B cell (primary cell): ENCODE results near the gene FAM177A1. TPM values are rescaled to one million over a fixed set of nuclear protein-coding genes. Genes with fewer than 3 reads are reported as not detected.

Source experiments
- ATAC-seq: fragments of 200-7000 bp; cut with Tn5 transposase; one replicate; pipeline ENCODE4 v1.10.0; 2021; ENCODE audit warnings: low read depth, mild to moderate bottlenecking, moderate number of reproducible peaks, moderate library complexity
- CTCF ChIA-PET: fragments of 350-600 bp; sonication (Branson Sonifier 250); formaldehyde crosslinking; loops from one replicate; lab custom pipeline; 2021; ENCODE audit warnings: antibody characterized with exemption, inconsistent platforms; lab: Charles Lee
- POLR2A ChIA-PET: fragments of 350-600 bp; sonication (Branson Sonifier 250); formaldehyde crosslinking; loops from one replicate; lab custom pipeline; 2021; ENCODE audit warnings: antibody characterized with exemption; lab: Charles Lee
- DNase-seq: peaks from one replicate; pipeline ENCODE4 v3.0.0; 2013
- H2AFZ ChIP-seq: 2 replicates; pipeline ENCODE4 v1.6.1; 2012; ENCODE audit warnings: mild to moderate bottlenecking, low read depth, low read length; ENCODE audit not compliant: insufficient read depth, poor library complexity, severe bottlenecking
- H3K27ac ChIP-seq, 2 donors: 1 replicate in 1 of 2; 2 replicates in 1 of 2; pipeline ENCODE4 v1.5.1; 2012 to 2013; ENCODE audit warnings: low read length in 2 of 2, mild to moderate bottlenecking in 2 of 2, moderate library complexity in 1 of 2
- H3K27me3 ChIP-seq, 4 experiments: fragments of 200-600 bp in 1 of 4; sonication (generic) in 1 of 4; replicated peaks in 1 of 4; 1 replicate in 2 of 4; 2 replicates in 2 of 4; pipeline versions ENCODE4 v1.6.1 to v1.7.0; 2013 to 2016; ENCODE audit warnings: low read length in 3 of 4, mild to moderate bottlenecking in 2 of 4, mixed read lengths in 1 of 4, moderate library complexity in 1 of 4; ENCODE audit not compliant: insufficient read depth in 4 of 4, control insufficient read depth in 3 of 4; ENCODE audit errors: control extremely low read depth in 1 of 4
- H3K36me3 ChIP-seq, 2 experiments: replicated peaks in 1 of 2; 1 replicate in 1 of 2; 2 replicates in 1 of 2; pipeline versions ENCODE4 v1.6.1 to v1.7.1; 2013; ENCODE audit warnings: low read length in 1 of 2; ENCODE audit not compliant: insufficient read depth in 2 of 2, control insufficient read depth in 1 of 2; ENCODE audit errors: control extremely low read depth in 1 of 2, extremely low read depth in 1 of 2
- H3K4me1 ChIP-seq, 2 donors: fragments of 200-600 bp in 1 of 2; sonication (generic) in 1 of 2; 1 replicate in 1 of 2; 2 replicates in 1 of 2; pipeline versions ENCODE4 v1.5.1 to v1.6.1; 2013 to 2017; ENCODE audit warnings: low read length in 2 of 2; ENCODE audit not compliant: control insufficient read depth in 2 of 2, insufficient read depth in 2 of 2
- H3K4me2 ChIP-seq: replicated peaks from 2 replicates; pipeline ENCODE3; 2012; ENCODE audit warnings: mild to moderate bottlenecking, low read depth, low read length; ENCODE audit not compliant: poor library complexity, severe bottlenecking
- H3K4me3 ChIP-seq, 5 experiments: fragments of 200-600 bp in 1 of 5; sonication (generic) in 1 of 5; 1 replicate in 3 of 5; 2 replicates in 2 of 5; pipeline versions ENCODE4 v1.5.1 to v1.7.0; 2011 to 2016; ENCODE audit warnings: low read length in 4 of 5, mild to moderate bottlenecking in 4 of 5, low read depth in 2 of 5, control low read depth in 1 of 5, moderate library complexity in 1 of 5; ENCODE audit not compliant: insufficient read depth in 1 of 5; ENCODE audit errors: control extremely low read depth in 1 of 5, extremely low read depth in 1 of 5
- H3K79me2 ChIP-seq: fragments of 200-600 bp; sonication (generic); one replicate; pipeline ENCODE4 v1.6.0; 2016; ENCODE audit warnings: low read length; ENCODE audit not compliant: control insufficient read depth, insufficient read depth
- H3K9ac ChIP-seq: fragments of 200-600 bp; sonication (generic); 2 replicates; pipeline ENCODE4 v1.6.1; 2017; ENCODE audit warnings: mild to moderate bottlenecking, low read length, moderate library complexity
- H3K9me3 ChIP-seq, 3 donors: one replicate each; pipeline versions ENCODE4 v1.6.1 to v1.7.1; 2013; ENCODE audit warnings: low read length in 2 of 3; ENCODE audit not compliant: control insufficient read depth in 2 of 3, insufficient read depth in 1 of 3; ENCODE audit errors: control extremely low read depth in 1 of 3
- H4K20me1 ChIP-seq: 2 replicates; pipeline ENCODE4 v1.6.0; 2012; ENCODE audit warnings: mild to moderate bottlenecking, low read length; ENCODE audit not compliant: insufficient read depth, control insufficient read depth, poor library complexity, severe bottlenecking
- H3K27ac Mint-ChIP-seq: one replicate; pipeline ENCODE4 v1.8.0; 2021; ENCODE audit warnings: mixed read lengths
- H3K27me3 Mint-ChIP-seq: one replicate; pipeline ENCODE4 v1.8.0; 2021; ENCODE audit warnings: mixed read lengths
- H3K4me1 Mint-ChIP-seq: one replicate; pipeline ENCODE4 v1.8.0; 2021; ENCODE audit warnings: mixed read lengths
- H3K4me3 Mint-ChIP-seq: one replicate; pipeline ENCODE4 v1.8.0; 2021; ENCODE audit warnings: mixed read lengths
- H3K9me3 Mint-ChIP-seq: one replicate; pipeline ENCODE4 v1.8.0; 2022; ENCODE audit warnings: mixed read lengths; ENCODE audit not compliant: insufficient read depth
- EZH2 ChIP-seq: IDR thresholded peaks from 2 replicates; pipeline ENCODE4 v1.6.1; 2012; ENCODE audit warnings: borderline replicate concordance, low read depth, mild to moderate bottlenecking, moderate library complexity, low read length; ENCODE audit not compliant: insufficient read depth, poor library complexity, severe bottlenecking
- WGBS: methylation state at CpG from one replicate; pipeline ENCODE4 v1.1.5; 2013; ENCODE audit warnings: missing lambda C conversion rate; ENCODE audit not compliant: insufficient coverage; 5-methylcytosine and 5-hydroxymethylcytosine counted together
- intact Hi-C: fragments of 100-400 bp; cut with micrococcal nuclease; formaldehyde crosslinking; loops from one replicate; pipeline ENCODE4 v1.10.0; 2022
- polyA plus RNA-seq: library from polyadenylated mRNA; depleted of rRNA; stranded (reverse); fragments of >200 nt; gene quantifications from 2 replicates; pipeline ENCODE4 v1.2.3, GENCODE V29; 2012
- total RNA-seq, 2 donors: library from RNA; stranded (reverse); fragments of 120-200 nt in 1 of 2; gene quantifications; 1 replicate in 1 of 2; 2 replicates in 1 of 2; pipeline versions ENCODE4 v1.2.3 to v1.2.4, GENCODE V29; 2013 to 2022
- TF ChIP-seq, protein P1 (sequence below): fragments of 200-600 bp; IDR thresholded peaks from one replicate; pipeline ENCODE4 v1.8.0; 2022; ENCODE audit warnings: antibody characterized with exemption, mild to moderate bottlenecking

Gene FAM177A1
- total and polyA plus RNA-seq, 2 donors (not counting 1 experiment from before 2014, with no cell fraction given), result 14.3 to 32.1 TPM

- Mint-ChIP-seq H3K9me3 (no peaks in the 10 kb centered on the region), H3K4me3 (no peak overlapping the region), H3K4me1 (no peaks in the 10 kb centered on the region), H3K27me3 (no peaks in the 10 kb centered on the region), H3K27ac (no peak overlapping the region)
- CTCF ChIA-PET, result no interaction called here
- no peak overlapping the region for H3K4me3 ChIP-seq
- H2AFZ ChIP-seq, result no peak overlapping the region
- H3K27ac ChIP-seq, result no peak overlapping the region
- H4K20me1 ChIP-seq, result no peaks in the 10 kb centered on the region
- H3K4me1 ChIP-seq, result no peaks in the 10 kb centered on the region
- TF ChIP-seq, protein P1, sequence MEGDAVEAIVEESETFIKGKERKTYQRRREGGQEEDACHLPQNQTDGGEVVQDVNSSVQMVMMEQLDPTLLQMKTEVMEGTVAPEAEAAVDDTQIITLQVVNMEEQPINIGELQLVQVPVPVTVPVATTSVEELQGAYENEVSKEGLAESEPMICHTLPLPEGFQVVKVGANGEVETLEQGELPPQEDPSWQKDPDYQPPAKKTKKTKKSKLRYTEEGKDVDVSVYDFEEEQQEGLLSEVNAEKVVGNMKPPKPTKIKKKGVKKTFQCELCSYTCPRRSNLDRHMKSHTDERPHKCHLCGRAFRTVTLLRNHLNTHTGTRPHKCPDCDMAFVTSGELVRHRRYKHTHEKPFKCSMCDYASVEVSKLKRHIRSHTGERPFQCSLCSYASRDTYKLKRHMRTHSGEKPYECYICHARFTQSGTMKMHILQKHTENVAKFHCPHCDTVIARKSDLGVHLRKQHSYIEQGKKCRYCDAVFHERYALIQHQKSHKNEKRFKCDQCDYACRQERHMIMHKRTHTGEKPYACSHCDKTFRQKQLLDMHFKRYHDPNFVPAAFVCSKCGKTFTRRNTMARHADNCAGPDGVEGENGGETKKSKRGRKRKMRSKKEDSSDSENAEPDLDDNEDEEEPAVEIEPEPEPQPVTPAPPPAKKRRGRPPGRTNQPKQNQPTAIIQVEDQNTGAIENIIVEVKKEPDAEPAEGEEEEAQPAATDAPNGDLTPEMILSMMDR, result no peak
- TF ChIP-seq EZH2, result no peak
- H3K9ac ChIP-seq, result no peak overlapping the region
- H3K27me3 ChIP-seq, result no peaks in the 10 kb centered on the region
- no peaks in the 10 kb centered on the region for H3K79me2 ChIP-seq
- peaks cover 13 to 55% of the 10 kb centered on the region in 2 experiments for H3K36me3 ChIP-seq
- POLR2A ChIA-PET, result interaction anchor here (0.7 kb wide), 1 partner anchor 60 kb away, joined by 3 read pairs; no protein-coding TSS in a partner anchor
- DNase-seq (no peak), ATAC-seq (no peak)
- no peak overlapping the region for H3K4me2 ChIP-seq
- WGBS, result no CpG with 5 or more reads among the region's 4 CpGs
- no peaks in the 10 kb centered on the region for H3K9me3 ChIP-seq
- intact Hi-C loops, result no loop called here
Observed at GRCh38 chr14:35020713-35021112, 25.4 kb upstream of the FAM177A1 start.

GRCh38 chr14:35028435-35028834 is 17.6 kb upstream of the FAM177A1 start:
- Histone ChIP-seq H3K9me3 (peaks cover 0 to 17% (median under 1%) of the 10 kb centered on the region in 3 donors), H4K20me1 (no peaks in the 10 kb centered on the region), H3K4me3 (no peak overlapping the region), H3K36me3 (peaks cover 0 to 35% of the 10 kb centered on the region in 2 experiments), H3K4me1 (no peaks in the 10 kb centered on the region), H3K4me2 (no peak overlapping the region), H3K9ac (no peak overlapping the region), H3K27me3 (no peaks in the 10 kb centered on the region), H3K27ac (no peak overlapping the region), H2AFZ (no peak overlapping the region), H3K79me2 (no peaks in the 10 kb centered on the region)
- intact Hi-C loops, result no loop called here
- no peak for ATAC-seq
- no CpG with 5 or more reads among the region's 2 CpGs for WGBS
- TF ChIP-seq, protein P1, result no peak
- TF ChIP-seq EZH2, result no peak
- no peak for DNase-seq
- ChIA-PET CTCF (no interaction called here), POLR2A (no interaction called here)
- H3K27me3 Mint-ChIP-seq, result no peaks in the 10 kb centered on the region
- no peaks in the 10 kb centered on the region for H3K4me1 Mint-ChIP-seq
- peaks cover 2% of the 10 kb centered on the region for H3K9me3 Mint-ChIP-seq
- H3K27ac Mint-ChIP-seq, result no peak overlapping the region
- no peak overlapping the region for H3K4me3 Mint-ChIP-seq
